Activated CD8-positive, alpha-beta memory T cell treated with anti-CD3 and anti-CD28 coated beads for 4 hours (primary cell): ENCODE measurements around the gene RASSF4.

Source experiments
- DNase-seq, 2 donors: peaks; one replicate each; pipeline ENCODE4 v3.0.0-alpha.2; 2020; ENCODE audit warnings: low read depth in 2 of 2

Gene RASSF4, protein sequence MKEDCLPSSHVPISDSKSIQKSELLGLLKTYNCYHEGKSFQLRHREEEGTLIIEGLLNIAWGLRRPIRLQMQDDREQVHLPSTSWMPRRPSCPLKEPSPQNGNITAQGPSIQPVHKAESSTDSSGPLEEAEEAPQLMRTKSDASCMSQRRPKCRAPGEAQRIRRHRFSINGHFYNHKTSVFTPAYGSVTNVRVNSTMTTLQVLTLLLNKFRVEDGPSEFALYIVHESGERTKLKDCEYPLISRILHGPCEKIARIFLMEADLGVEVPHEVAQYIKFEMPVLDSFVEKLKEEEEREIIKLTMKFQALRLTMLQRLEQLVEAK

DNA sequence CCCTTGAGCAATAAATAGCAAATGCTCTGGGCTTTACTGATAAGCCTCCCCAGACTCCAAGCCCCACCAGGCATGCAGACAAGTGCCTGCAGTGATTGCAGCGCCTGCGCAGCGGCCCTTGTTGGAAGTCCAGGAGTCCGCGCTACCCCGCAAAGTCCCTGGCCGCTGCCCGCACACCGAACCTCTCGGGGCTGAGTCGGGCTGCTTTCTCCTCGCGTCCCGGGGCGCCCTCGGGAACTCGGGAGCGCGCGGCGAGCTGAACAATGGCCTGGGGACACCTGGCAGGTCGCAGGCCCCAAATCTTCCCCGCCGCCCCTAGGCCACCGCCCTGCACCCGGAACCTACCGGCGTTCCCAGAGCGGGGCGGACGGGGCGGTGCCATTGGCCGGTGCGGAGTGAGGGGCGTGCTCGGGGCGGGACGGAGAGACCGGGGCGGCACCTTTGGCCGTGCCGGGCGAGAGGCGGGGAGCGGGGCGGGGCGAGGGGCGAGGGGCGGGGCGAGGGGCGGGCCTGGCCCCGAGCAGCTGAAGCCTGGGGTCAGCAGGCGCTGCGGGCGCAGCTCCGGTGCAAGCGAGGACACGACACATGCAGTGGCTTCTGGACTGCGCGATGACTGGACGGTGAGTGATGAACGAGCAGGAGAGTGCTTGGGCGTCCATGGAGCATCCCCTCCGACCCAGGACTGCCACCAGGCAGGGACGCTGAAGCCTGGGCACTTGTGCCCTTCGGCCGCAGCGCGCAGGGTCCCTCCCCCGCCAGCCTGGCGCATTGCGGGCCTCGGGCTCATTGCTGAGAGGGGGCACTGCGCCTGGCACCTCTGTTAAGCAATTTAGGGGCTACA, at the start of gene RASSF4:
RASSF4 (plus strand) TSS at position 556 of the 841 bp plus-strand sequence. CDS start 10,401 bp downstream, outside the sequence.
- peak; percentile 74 to 78 for DNase-seq

DNA sequence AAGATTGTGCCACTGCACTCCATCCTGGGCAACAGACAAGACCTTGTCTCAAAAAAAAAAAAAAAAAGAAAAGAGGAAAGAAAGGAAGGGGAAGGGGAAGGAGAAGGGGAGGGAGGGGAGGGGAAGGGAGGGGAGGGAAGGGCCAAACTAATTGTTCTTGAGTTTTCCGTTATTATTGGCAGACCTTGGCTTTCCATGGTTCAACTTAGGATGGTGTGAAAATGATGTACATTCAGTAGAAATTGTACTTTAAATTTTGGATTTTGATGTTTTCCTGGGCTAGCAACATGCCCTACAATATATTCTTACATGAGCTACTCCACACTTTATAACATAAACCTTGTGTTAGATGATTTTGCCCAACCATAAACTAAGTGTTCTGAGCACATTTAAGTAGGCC, 49.7 kb upstream of the RASSF4 start:
- DNase-seq = no peak

DNA sequence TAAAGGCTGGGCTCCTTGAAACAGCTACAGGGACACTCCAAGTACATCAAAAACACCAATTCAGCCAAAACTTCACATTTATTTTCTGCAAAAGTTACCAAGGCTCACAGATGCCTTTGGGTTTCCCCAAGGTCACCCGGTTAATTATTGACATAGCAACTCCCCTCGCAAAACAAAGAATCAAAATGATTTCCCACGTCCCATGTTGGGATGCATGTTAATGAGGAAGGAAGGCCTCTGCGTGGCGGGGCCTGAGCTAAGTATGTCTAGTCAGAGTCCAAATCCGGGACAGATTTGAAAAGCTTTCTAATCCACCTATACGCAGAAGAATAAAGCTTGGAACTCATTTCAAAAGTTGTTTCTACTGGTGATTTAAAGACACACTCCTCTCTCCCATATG, 49.0 kb upstream of the RASSF4 start:
- no peak for DNase-seq

DNA sequence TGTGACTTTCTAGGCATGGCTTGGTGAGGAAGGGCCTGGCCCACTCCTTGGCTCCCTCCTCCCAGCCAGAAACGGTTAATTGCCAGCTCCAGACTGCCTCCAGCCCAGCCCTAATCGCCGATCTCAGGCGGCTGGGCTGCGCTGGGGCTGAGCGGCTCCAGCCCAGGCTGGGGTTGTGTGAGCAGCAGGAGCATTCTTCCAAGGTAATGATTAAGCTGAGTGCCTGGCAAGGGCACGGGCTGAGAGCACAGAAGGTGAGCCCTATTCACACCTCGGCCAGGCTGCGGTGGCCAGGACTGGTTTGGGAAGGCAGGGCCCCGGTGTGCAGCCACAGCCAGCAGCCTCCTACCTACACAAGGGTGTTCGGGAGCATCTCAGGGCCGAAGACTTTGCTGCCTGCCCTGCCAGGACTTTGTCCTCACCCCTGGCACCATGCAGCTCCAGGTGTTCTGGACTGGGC, 48.5 kb upstream of the RASSF4 start, which contains the start of gene TMEM72:
TMEM72 (plus strand) TSS at position 257 of the 460 bp plus-strand sequence; CDS start at position 433, 176 bp downstream.
- DNase-seq = no peak

DNA sequence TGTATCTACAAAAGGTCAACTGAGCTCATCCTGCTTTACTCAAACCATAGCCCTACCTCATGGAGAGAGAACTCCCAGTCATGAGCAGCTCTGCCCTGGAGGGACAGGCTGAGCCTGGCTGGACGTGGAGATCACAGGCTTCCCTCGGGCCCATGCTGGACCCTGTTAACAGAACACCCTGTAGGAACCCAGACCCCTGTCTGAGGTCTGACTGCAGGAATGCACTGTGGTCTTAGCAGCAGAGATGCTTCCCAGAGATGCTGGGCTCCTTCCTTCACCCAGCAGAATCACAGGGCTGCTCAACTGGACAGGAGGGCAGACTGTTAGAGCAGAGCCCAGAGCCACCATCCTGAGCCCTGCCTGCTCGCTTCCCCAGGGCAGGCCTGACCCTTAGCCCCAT, 47.7 kb upstream of the RASSF4 start:
- no peak for DNase-seq

DNA sequence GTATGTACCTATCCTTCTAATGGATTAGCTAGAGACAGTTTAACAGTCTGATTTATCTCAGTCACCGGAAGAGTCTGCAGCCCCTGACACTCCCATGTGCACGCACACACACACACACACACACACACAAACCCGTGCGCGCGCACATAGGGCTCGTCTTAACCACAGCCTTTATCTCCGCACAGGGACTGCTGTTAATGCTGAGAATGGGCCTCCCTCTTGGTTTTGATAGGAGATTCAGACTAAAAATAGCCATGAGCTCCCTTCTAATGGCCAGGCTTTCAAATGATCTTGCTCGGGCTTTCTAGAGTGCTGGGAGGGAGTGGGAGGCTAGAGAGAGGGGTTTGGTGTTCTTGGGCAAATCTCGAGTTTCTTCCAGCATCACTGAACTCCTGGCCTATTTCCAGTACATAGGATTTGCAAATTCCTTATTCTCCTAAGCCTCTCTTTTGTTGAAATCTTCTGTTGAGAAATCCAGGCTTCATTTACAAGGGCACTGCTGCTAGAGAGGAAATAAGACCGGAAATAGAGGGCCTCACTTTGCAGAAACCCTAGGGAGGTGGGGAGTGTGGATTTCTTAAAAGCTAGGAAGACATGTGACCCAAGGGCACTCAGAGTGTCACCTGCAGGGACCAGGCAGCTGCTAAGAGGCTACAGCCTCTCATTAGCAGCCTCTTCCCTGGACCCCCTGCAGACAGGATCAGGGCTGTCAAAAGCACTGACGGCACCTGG, 46.1 kb upstream of the RASSF4 start:
- DNase-seq = no peak

DNA sequence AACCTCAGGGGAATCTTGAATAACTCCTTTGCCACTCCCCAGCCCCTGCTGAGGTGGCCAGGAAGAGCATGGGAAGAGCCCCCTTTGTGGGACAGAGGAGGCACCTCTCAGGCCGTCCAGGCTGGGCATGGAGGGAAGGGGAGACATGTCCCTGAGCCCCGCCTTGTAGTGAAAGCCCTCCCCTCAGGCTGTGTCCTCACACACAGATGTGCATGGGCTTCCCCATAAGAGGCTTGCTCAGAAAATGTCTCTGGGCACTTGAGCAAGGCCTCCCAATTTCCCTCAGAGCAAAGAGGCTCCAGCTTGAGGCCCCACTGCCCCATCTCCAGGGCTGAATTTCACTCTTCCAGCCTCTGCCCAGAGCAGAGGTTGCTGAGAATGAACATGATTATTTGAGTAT, 44.7 kb upstream of the RASSF4 start:
- DNase-seq = no peak

DNA sequence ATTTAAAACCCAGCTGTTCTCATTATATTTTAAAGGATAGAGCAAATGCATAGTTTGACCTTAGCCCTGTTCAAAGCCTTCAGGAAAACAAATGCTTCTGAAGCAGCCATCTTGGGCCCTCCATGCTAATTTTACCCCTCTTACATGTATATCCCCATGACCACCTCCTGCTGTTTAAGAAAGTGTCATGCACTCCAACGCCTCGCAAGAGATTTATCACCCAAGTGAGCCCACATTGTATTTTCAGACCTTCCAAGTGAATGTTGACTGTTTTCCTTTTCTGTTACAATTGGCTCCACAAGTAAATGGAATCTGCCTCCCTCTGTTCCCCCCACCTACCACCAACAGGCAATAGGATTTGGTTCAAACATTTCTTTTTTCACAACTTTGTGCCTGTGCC, 43.2 kb upstream of the RASSF4 start:
- DNase-seq = no peak

DNA sequence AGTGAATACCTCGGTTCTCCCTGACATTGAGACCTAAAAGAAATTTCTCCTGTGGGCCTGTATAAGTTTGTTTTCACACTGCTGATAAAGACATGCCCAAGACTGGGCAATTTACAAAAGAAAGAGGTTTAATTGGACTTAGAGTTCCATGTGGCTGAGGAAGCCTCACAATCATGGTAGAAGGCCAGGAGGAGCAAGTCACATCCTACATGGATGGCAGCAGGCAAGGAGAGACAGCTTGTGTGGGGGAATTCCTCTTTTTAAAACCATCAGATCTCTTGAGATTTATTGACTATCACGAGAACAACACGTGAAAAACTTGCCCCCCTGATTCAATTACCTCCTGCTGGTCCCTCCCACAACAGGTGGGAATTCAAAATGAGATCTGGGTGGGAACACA, 41.8 kb upstream of the RASSF4 start:
- DNase-seq = no peak

DNA sequence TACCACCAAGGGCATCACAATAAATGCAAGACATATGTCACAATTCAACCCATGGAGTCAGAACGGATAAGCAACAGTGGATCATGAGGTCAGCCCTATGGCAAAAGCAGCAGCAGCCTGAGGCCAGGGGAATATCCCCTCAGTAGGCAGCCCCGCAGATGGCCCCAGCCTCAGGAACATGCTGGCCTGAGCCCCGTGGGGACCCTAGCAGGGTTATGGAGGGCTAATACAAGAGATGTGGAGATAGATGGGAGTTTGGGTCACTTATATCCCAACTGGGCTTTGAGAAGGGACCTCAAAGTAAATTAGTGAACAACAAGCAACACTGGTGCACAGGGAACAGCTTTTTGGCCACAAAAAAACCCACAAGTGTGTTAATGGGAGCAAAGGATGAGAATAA, 39.4 kb upstream of the RASSF4 start:
- DNase-seq = no peak

DNA sequence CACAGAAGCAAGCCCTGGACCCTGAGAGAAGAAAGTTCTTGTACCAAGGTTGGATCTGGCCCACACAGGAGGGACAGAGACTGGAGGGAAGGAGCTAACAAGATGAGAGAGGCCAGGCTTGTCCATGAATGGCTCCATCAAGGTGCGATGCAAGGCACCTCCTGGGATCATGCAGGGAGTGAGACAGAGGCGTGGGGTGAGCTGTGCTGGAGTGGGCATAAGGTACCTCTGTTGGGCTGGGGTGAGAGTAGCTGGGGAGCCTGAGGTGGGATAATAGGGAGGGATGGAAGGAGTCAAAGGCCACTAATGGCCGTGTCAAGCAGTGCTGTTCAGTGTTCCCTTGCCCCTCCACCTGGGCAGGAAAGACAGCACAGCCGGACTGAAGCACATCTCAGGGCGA, 38.5 kb upstream of the RASSF4 start:
- no peak for DNase-seq

DNA sequence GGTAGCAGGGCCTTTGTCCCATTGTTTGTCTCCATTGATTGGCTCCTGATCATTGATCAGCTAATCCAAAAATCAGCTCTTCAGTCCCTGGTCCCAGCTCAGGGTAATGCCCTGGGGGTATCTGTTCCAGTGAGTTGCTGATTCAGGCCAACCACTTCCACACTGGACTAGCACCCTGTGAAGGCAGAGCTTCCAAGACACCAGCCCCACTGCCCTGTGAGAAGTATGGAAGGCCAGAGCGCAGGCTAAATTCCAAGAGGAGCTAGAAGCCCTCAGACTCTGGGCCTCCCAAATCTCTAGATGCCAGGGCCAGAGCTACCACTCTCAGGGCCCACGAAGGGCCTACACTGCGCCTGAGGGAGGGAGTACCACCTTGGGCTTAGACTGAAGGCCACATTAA, 38.1 kb upstream of the RASSF4 start:
- no peak for DNase-seq

DNA sequence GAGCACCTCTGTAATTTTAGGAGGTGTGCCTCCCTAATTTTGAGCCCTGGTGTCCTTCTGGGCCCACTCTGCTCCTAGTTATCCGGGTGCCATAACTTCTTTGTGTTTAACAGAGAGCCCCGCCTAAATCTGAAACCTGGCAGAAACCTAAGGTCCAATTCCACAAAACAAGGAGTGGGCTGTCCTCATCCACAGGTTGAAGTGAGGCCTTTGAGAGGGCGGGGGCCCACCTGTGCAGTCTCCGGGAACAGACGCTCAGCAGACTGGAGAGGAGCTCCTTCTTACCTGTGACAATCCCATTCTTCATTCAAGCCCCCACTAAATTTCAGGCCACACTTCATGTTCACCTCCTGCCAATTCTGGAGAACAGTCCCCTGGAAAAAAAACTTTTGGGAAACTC, 37.6 kb upstream of the RASSF4 start:
- no peak for DNase-seq

DNA sequence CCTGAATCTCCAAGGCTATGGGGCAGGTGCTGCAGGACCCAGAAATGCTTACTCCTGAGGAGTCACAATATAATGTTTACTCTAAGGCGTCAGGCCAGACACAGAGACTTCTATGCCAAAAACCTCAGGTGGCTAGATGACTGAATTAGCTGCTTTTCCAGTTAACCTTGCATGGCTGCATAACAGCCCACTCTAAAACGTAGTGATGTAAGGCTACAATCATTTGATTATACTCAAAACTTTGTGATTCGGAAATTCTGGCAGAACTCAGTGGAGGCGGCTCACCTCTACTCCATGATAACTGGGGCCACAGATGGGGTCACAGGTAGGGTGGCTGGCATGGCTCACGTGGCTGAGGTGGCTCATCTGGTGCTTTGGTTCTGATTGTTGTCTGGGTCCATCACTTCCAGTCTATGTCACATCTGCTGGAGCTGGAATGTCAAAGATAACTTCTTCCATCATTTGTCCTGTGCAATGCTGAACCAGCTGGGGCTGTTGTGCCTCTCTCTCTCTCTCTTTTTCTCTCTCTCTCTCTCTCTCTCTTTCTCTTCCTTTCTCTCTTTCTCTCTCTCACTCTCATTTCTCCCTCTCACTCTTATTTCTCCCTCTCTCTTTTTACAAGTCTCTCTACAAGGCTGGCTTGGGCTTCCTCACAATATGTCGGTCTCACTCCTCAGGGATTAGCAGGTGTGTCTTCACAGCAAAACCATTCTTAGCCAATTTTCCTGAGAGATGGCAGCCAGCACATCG, 36.6 kb upstream of the RASSF4 start:
- DNase-seq = no peak

DNA sequence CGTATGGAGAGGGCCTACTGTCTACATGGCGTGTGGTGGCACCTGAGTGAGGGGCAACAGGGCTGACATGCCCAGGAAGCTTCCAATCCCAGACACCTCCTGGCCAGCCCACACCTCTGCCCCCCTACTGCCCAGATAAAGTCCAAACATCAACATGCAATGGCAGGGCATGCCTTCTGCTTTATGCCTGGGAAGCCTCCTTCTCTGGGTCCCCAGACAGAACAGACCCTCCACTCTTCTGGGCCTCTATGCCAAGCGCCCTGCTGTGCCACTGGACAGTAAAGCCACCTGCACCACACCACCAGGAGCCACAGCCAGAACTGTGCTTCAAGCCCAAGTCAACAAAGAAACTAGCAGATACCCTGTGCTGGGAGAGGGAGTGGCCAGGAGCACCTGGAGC, 36.0 kb upstream of the RASSF4 start:
- DNase-seq = no peak

DNA sequence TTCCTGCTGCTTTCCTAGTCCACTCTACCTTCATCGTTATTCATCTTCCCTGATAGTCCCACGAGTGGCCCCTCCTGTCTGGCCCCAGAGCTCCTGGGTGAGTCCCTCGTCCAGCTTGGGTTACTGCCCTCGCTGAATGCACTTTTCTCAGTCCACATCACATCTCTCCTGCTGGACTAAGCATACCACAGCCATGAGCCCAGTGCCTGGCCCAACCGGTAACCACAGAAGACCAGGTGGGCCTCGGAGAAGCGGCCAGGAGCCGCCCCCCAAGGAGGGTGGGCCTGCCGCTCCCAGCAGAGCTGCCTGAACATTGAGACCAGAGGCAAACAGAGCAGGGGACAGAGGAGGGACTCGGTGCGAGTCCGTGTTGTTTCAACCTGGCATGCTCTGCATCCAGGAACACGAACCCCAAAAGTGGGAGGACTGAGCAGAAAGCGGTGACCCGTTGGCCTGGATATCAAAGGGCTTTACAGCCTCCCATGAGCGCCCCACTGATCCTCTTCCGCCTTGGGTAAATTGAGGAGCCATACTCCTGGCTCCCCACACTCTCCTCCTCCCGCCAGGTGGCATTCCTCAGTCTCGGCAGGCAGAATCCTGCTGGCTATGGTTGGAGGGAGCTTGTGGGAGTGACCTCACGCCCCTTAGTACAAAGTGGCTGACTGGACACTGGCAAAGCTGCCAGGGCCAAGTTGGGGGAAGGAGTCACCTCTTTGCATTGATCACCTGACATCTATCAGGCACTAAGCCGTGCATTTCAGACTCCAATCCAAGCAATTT, 35.2 kb upstream of the RASSF4 start:
- no peak for DNase-seq

DNA sequence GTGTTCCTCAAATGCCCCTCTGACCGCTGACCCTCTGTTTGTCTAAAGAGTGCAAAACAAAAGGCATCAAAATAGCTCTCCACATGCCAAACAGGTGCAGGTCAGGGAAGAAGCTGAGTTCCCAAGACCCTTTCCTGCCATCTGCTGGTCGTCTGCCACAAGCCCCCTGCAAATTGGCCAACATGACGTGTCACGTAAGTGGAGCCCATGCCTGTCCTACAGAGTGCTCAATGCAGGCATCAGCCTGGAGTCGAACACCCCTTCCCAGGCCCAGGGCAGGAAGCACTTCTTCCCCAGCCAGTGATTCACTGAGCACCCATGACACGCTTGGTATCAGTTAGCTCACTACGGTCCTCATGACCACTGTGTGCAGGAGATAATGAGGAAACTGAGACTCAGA, 34.4 kb upstream of the RASSF4 start:
- DNase-seq = no peak

DNA sequence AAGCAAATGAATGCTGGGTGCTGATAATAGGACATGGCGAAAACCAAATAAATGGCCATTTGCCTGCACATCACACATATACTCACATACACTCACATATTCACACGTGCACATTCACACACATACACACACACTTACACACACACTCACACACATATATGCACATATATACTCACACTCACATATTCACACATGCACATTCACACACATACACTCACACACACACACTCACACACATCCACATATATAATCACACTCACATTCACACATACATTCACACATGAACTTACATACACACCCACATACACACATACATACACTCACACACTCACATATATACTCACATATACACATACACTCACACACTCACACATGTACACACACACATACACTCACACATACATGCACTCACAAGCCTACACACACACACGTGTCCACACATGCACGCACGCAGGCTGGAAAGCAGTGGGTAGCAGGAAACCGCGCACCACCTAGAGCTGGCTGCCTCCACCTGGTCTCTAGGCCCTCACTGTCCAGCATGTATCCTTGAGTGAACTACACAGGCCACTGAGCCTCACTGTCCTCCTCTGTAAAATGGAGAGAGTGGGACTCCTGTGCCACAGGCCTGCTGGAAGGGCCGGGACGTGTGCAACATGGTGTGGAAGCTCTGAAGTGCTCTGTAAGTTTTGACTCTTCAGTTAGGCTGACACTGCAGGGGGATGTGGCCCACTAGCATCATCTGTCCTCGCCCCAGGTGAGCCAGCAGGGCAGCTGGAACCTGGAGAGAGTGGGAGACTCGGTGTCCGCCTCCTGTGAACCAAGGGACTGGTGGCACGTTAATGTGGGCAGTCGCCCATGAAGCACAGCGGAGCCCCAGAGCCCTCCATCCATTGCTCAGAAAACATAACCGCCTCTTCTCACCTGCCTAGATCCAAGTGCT, 33.5 kb upstream of the RASSF4 start:
- no peak for DNase-seq

DNA sequence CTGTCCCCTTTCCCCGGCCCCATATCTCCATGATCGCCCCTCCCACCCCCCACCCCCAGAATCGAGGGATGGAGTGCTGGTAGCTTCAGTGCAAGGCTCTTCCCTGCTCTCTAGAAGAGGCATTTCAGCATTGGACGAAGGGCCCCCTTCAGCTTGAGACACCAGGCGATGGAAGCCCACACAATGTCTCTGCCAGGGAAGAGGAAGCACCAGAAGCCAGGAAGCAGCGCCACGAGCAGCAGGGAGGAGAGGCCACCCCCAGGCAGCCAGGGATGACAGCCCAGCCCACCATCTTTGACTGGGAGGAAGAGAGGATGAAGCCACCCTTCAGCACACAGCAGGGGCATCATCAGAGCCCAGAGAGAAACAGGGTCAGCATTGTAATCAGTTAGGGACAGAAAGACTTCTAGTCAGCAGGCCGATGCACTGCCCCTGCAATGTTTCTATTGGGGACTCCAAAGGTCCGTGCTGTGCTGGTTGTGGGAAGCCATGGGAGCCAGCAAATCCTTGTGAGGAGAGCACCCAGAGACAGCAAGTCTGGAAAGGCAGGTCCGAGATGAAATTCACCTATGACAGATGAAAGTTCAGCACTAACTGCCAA, 32.8 kb upstream of the RASSF4 start:
- no peak for DNase-seq
